HCT116 (cell line): ENCODE measurements around the gene CFAP91. TPM values are rescaled to one million over a fixed set of nuclear protein-coding genes. Genes with fewer than 3 reads are reported as not detected.

Source experiments
- ATAC-seq: fragments of 200-7000 bp; cut with Tn5 transposase; 2 replicates; pipeline ENCODE4 v1.9.1; 2020; ENCODE audit warnings: mild to moderate bottlenecking, moderate library complexity
- BruUV-seq: library from RNA; stranded (reverse); fragments of 400-500 nt; replicated peaks from 2 replicates; lab custom pipeline; 2021; lab: Mats Ljungman, UMichigan
- CTCF ChIA-PET: fragments of 300-600 bp; sonication (Branson Sonifier 250); formaldehyde crosslinking; loops from one replicate; lab custom pipeline; 2021; ENCODE audit warnings: antibody characterized with exemption; lab: Charles Lee
- POLR2A ChIA-PET: fragments of 300-600, 350-600 bp; sonication (Branson Sonifier 250); formaldehyde crosslinking; loops from one replicate; lab custom pipeline; 2021; ENCODE audit warnings: antibody characterized with exemption; lab: Charles Lee
- RAD21 ChIA-PET, 2 experiments: fragments of 300-600 bp; sonication (Branson Sonifier 250); formaldehyde crosslinking; loops; one replicate each; lab custom pipeline; 2023; ENCODE audit warnings: low total read pairs in 2 of 2; ENCODE audit not compliant: uncharacterized antibody in 2 of 2, unreplicated experiment in 2 of 2, low non-redundant PET in 1 of 2; lab: Charles Lee
- DNase-seq: peaks from one replicate; pipeline ENCODE4 v3.0.0-alpha.2; 2010; ENCODE audit warnings: low read depth, low spot score
- H2AFZ ChIP-seq: fragments of 200-600 bp; shearing (Covaris generic), sonication (generic); 2 replicates; pipeline ENCODE4 v1.6.1; 2017; ENCODE audit warnings: low read depth, mixed run types, mixed read lengths, antibody characterized with exemption, low read length; ENCODE audit not compliant: poor library complexity, severe bottlenecking
- H3K27ac ChIP-seq: 2 replicates; pipeline ENCODE4 v1.5.1; 2012; ENCODE audit warnings: low read depth, low read length
- H3K27me3 ChIP-seq: fragments of 200-600 bp; sonication (generic); 2 replicates; pipeline ENCODE4 v1.6.1; 2016; ENCODE audit warnings: mixed run types, low read length, mixed read lengths; ENCODE audit not compliant: insufficient read depth
- H3K36me3 ChIP-seq, 2 experiments: fragments of 200-500 bp in 1 of 2; fragments of 200-600 bp in 1 of 2; sonication (Bioruptor generic) in 1 of 2; sonication (generic) in 1 of 2; 2 replicates each; pipeline versions ENCODE4 v1.5.1 to v1.6.1; 2014 to 2016; ENCODE audit warnings: low read length in 2 of 2, inconsistent platforms in 1 of 2, mixed read lengths in 1 of 2, mixed run types in 1 of 2; ENCODE audit not compliant: insufficient read depth in 2 of 2, control insufficient read depth in 1 of 2
- H3K4me1 ChIP-seq, 2 experiments: fragments of 200-600 bp in 1 of 2; sonication (generic) in 1 of 2; 2 replicates each; pipeline versions ENCODE4 v1.5.1 to v1.6.1; 2012 to 2017; ENCODE audit warnings: low read length in 2 of 2, inconsistent platforms in 1 of 2, mild to moderate bottlenecking in 1 of 2, mixed read lengths in 1 of 2, mixed run types in 1 of 2, moderate library complexity in 1 of 2; ENCODE audit not compliant: insufficient read depth in 2 of 2, control insufficient read depth in 1 of 2
- H3K4me2 ChIP-seq: fragments of 200-600 bp; sonication (generic); 2 replicates; pipeline ENCODE4 v1.6.1; 2017; ENCODE audit warnings: mixed run types, low read length, mixed read lengths
- H3K4me3 ChIP-seq, 2 experiments: fragments of 200-600 bp in 1 of 2; sonication (generic) in 1 of 2; replicated peaks in 1 of 2; 2 replicates each; pipeline ENCODE4 v1.5.1; 2011 to 2016; ENCODE audit warnings: low read length in 2 of 2, control low read depth in 1 of 2, low read depth in 1 of 2, mild to moderate bottlenecking in 1 of 2, mixed read lengths in 1 of 2, mixed run types in 1 of 2
- H3K79me2 ChIP-seq: fragments of 200-600 bp; sonication (generic); 2 replicates; pipeline ENCODE4 v1.6.1; 2017; ENCODE audit warnings: mild to moderate bottlenecking, mixed run types, low read length, moderate library complexity, mixed read lengths; ENCODE audit not compliant: insufficient read depth
- H3K9ac ChIP-seq: fragments of 200-600 bp; sonication (generic); 2 replicates; pipeline ENCODE4 v1.6.1; 2016; ENCODE audit warnings: low read length, mixed read lengths
- H3K9me2 ChIP-seq: fragments of 200-600 bp; sonication (generic), shearing (Covaris generic); 2 replicates; pipeline ENCODE4 v1.6.1; 2017; ENCODE audit warnings: mixed run types, mild to moderate bottlenecking, moderate library complexity; ENCODE audit not compliant: insufficient read depth
- H3K9me3 ChIP-seq, 2 experiments: fragments of 200-500 bp in 1 of 2; fragments of 200-600 bp in 1 of 2; sonication (Bioruptor generic) in 1 of 2; sonication (generic) in 1 of 2; 2 replicates each; pipeline ENCODE4 v1.6.1; 2014 to 2017; ENCODE audit warnings: low read length in 2 of 2, mixed read lengths in 2 of 2, inconsistent platforms in 1 of 2, low read depth in 1 of 2, mild to moderate bottlenecking in 1 of 2, mixed run types in 1 of 2, moderate library complexity in 1 of 2; ENCODE audit not compliant: control insufficient read depth in 1 of 2, insufficient read depth in 1 of 2
- H4K20me1 ChIP-seq: fragments of 200-600 bp; sonication (generic), shearing (Covaris generic); 2 replicates; pipeline ENCODE4 v1.6.1; 2017; ENCODE audit warnings: mixed run types, mild to moderate bottlenecking, moderate library complexity; ENCODE audit not compliant: insufficient read depth
- ATF3 ChIP-seq: IDR thresholded peaks from 2 replicates; pipeline ENCODE4 v1.6.1; 2012
- CBX3 ChIP-seq: IDR thresholded peaks from 2 replicates; pipeline ENCODE4 v1.6.1; 2012; ENCODE audit warnings: low read depth
- EGR1 ChIP-seq: IDR thresholded peaks from 2 replicates; pipeline ENCODE4 v1.6.1; 2012; ENCODE audit warnings: low read depth
- EZH2 ChIP-seq: fragments of 200-600 bp; sonication (generic); IDR thresholded peaks from 2 replicates; pipeline ENCODE4 v1.6.1; 2017; ENCODE audit warnings: antibody characterized with exemption, mixed run types
- FOSL1 ChIP-seq: IDR thresholded peaks from 2 replicates; pipeline ENCODE4 v1.6.1; 2012; ENCODE audit warnings: low read depth
- JUND ChIP-seq: IDR thresholded peaks from 2 replicates; pipeline ENCODE4 v1.6.1; 2012
- MAX ChIP-seq: IDR thresholded peaks from 2 replicates; pipeline ENCODE4 v1.6.1; 2012
- POLR2AphosphoS5 ChIP-seq: IDR thresholded peaks from 2 replicates; pipeline ENCODE4 v1.6.1; 2011; ENCODE audit warnings: mild to moderate bottlenecking, low read depth, low read length, moderate library complexity
- SRF ChIP-seq: IDR thresholded peaks from 2 replicates; pipeline ENCODE4 v1.6.1; 2012; ENCODE audit warnings: low read depth
- YY1 ChIP-seq: IDR thresholded peaks from 2 replicates; pipeline ENCODE4 v1.6.1; 2011; ENCODE audit warnings: low read length, low read depth, moderate library complexity, mild to moderate bottlenecking; ENCODE audit not compliant: insufficient replicate concordance; ENCODE audit errors: extremely low read depth
- ZBTB33 ChIP-seq: IDR thresholded peaks from 2 replicates; pipeline ENCODE4 v1.6.1; 2011; ENCODE audit warnings: mild to moderate bottlenecking, low read length, moderate library complexity; ENCODE audit not compliant: insufficient replicate concordance; ENCODE audit errors: extremely low read depth
- ZFX ChIP-seq: fragments of 450-650 bp; IDR thresholded peaks from 2 replicates; pipeline ENCODE4 v1.6.1; 2017
- intact Hi-C: fragments of 100-400 bp; cut with micrococcal nuclease; formaldehyde crosslinking; loops from 2 replicates; pipeline ENCODE4 v1.10.0; 2022
- total RNA-seq: library from RNA; stranded (reverse); gene quantifications from one replicate; pipeline ENCODE4 v1.2.1, GENCODE V29; 2021; ENCODE audit not compliant: unreplicated experiment

The CFAP91 gene
- total RNA-seq, 1 experiment from 2014 or later, result 0.96 TPM

- no peak for ATAC-seq
These were observed 31.0 kb downstream of the CFAP91 start for GRCh38 chr3:119733812-119734211.

More at GRCh38 chr3:119733812-119734211, 31.0 kb downstream of the CFAP91 start:
- no TSS peak for BruUV-seq
- Histone ChIP-seq H3K4me1 (no peaks in the 10 kb centered on the region), H3K9me3 (no peaks in the 10 kb centered on the region), H3K36me3 (no peaks in the 10 kb centered on the region), H3K4me3 (no peak overlapping the region), H3K27ac (no peak overlapping the region), H2AFZ (no peak overlapping the region), H3K4me2 (no peak overlapping the region), H3K9ac (no peak overlapping the region), H4K20me1 (no peaks in the 10 kb centered on the region), H3K9me2 (no peaks in the 10 kb centered on the region), H3K79me2 (no peaks in the 10 kb centered on the region), H3K27me3 (no peaks in the 10 kb centered on the region)
- intact Hi-C loops, result no loop called here
- CTCF ChIA-PET, result no interaction called here
- POLR2A ChIA-PET, result no interaction called here
- no peak for TF ChIP-seq YY1
- TF ChIP-seq EZH2, result no peak
- no peak for TF ChIP-seq ATF3
- TF ChIP-seq FOSL1, result no peak
- no peak for TF ChIP-seq POLR2AphosphoS5
- no peak for TF ChIP-seq SRF
- TF ChIP-seq EGR1, result no peak
- TF ChIP-seq JUND, result no peak
- TF ChIP-seq ZFX, result no peak
- TF ChIP-seq ZBTB33, result no peak
- no peak for TF ChIP-seq MAX
- no peak for TF ChIP-seq CBX3
- RAD21 ChIA-PET, result no interaction called here
- no peak for DNase-seq
